GM20431 (cell line): ENCODE data around the gene YWHAB.
"Not testable (repeated sequence)": the region's sequence is repeated elsewhere in the genome, so short reads cannot be mapped to it uniquely, and the experiment has no call there.

Experiments used
- in situ Hi-C: fragments of 300-500 bp; cut with MseI, MboI; formaldehyde crosslinking; loops from one replicate; pipeline ENCODE4 v1.15.0; 2020; ENCODE audit warnings: low sequenced_read_pairs; ENCODE audit not compliant: unreplicated experiment

Gene YWHAB

GRCh38 chr20:44864493-44864892 is 21.0 kb upstream of the YWHAB start:
- in situ Hi-C loops: not testable (repeated sequence)

- in situ Hi-C loops: no loop called here
These were observed 18.7 kb upstream of the YWHAB start for GRCh38 chr20:44866703-44867335.

- in situ Hi-C loops: no loop called here
These were observed 16.0 kb upstream of the YWHAB start for GRCh38 chr20:44869471-44869870.

- in situ Hi-C loops: not testable (repeated sequence)
These were observed 3.1 kb upstream of the YWHAB start for GRCh38 chr20:44882360-44882759.

GRCh38 chr20:44883214-44883902 is 2.1 kb upstream of the YWHAB start:
- in situ Hi-C loops: no loop called here

GRCh38 chr20:44884907-44885391 is 556 bp upstream of the YWHAB start:
- in situ Hi-C loops: no loop called here

- in situ Hi-C loops: no loop called here
These were observed 754 bp downstream of the YWHAB start for GRCh38 chr20:44886266-44886651.

- in situ Hi-C loops: no loop called here
These were observed 1.3 kb downstream of the YWHAB start for GRCh38 chr20:44886828-44887227.

- in situ Hi-C loops: no loop called here
These were observed 2.0 kb downstream of the YWHAB start for GRCh38 chr20:44887466-44887865.

GRCh38 chr20:44888226-44889103 is 3.0 kb downstream of the YWHAB start:
- in situ Hi-C loops: no loop called here

- in situ Hi-C loops: no loop called here
These were observed 6.3 kb downstream of the YWHAB start for GRCh38 chr20:44891826-44892225.

GRCh38 chr20:44894959-44895358 is 9.5 kb downstream of the YWHAB start:
- in situ Hi-C loops: no loop called here

GRCh38 chr20:44896583-44896982 is 11.1 kb downstream of the YWHAB start:
- in situ Hi-C loops: no loop called here

- in situ Hi-C loops: no loop called here
These were observed 11.6 kb downstream of the YWHAB start for GRCh38 chr20:44897133-44897532.

- in situ Hi-C loops: no loop called here
These were observed 14.8 kb downstream of the YWHAB start for GRCh38 chr20:44900231-44900854.

- in situ Hi-C loops: no loop called here
These were observed 16.5 kb downstream of the YWHAB start for GRCh38 chr20:44901974-44902373.

- in situ Hi-C loops: no loop called here
These were observed 18.9 kb downstream of the YWHAB start for GRCh38 chr20:44904377-44904776.

GRCh38 chr20:44908987-44909871 is 23.7 kb downstream of the YWHAB start:
- in situ Hi-C loops: no loop called here

GRCh38 chr20:44909872-44910689 is 24.6 kb downstream of the YWHAB start, which contains the start of gene PABPC1L:
Gene PABPC1L, plus strand, starts transcription at chr20:44910060. Its CDS starts 84 bp downstream, at chr20:44910144.
- in situ Hi-C loops: no loop called here
